HG03045 (cell line): ENCODE measurements around the gene SFRP2.

Experiments used
- ATAC-seq: cut with Tn5 transposase; IDR thresholded peaks from one replicate; pipeline ENCODE4 v1.9.1; 2021; ENCODE audit warnings: mild to moderate bottlenecking, moderate library complexity; ENCODE audit not compliant: unreplicated experiment

The SFRP2 gene

GRCh38 chr4:153798901-153799693, 10.2 kb upstream of the SFRP2 start:
- no peak for ATAC-seq

DNA sequence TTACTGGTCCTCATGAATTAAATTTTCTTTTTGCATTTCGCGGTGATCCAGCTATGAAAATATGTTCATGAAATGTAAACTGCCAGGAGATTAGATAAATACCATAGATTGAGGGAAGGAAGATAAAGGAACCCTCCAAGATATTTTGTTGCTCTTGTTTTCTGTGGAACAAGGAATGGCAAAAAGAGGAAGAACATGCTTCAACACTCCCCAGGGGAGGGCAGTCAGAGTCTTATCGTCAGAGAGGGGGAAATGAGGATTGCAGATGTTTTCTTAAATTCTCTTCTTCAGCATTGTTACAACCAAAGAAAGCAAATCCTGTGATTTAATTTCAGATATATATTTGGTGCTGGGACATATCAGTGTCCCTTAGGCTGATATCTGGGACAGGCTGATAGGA, 9.5 kb upstream of the SFRP2 start:
- ATAC-seq = no peak

- no peak for ATAC-seq
These were observed 5.1 kb upstream of the SFRP2 start for GRCh38 chr4:153794006-153794405.

DNA sequence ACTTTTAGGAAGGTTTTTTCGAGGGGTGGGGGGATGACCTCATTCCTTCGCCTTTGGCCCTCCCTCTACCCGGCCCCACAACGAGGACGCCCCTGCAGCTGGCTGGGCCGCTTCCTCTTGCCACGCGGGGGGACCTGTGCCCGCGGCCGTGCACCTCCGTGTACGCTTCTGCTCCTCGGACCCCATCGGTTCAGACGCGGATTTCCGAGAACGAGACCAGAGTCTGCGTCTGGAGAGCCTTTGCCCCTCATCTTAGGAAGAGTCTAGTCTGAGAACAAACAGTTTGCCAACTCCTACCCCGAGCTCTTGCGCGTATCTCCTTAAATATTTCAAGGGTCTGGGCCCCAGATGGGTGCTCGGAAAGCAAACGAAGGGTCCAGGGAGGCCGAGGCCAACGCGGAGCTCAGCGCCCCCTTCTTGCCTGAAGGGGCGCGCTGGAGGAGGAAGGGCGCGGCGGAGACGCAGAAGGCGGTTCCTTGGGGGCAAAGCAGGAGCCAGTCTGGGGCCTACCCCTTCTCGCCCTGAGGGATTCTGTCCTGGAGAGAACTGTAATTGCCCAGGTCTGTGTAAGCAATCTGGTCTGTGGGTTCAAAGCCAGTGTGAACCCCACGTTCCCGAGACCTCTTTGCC, 3.9 kb upstream of the SFRP2 start:
- no peak for ATAC-seq

GRCh38 chr4:153791746-153792617, 3.1 kb upstream of the SFRP2 start:
- ATAC-seq = no peak

GRCh38 chr4:153790962-153791551, 2.2 kb upstream of the SFRP2 start:
- no peak for ATAC-seq

GRCh38 chr4:153790500-153790865, 1.6 kb upstream of the SFRP2 start:
- ATAC-seq = no peak

- no peak for ATAC-seq
These were observed 1.0 kb upstream of the SFRP2 start for GRCh38 chr4:153789741-153790499.

DNA sequence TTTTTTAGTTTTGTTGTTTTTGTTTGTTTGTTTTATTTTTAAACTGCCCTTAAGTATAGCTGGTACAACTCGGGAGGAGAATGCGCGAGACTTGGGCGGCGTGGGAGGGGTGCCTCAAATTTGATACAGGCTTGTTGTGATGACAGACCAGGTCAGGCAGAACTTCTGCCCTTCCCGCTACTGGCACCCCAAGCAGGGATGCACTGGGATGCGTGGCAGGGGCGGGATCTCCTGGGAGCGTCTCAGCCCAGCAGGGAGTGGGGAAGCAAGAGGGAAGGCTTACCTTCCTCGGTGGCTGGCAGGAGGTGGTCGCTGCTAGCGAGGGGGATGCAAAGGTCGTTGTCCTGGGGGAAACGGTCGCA, 851 bp downstream of the SFRP2 start:
- ATAC-seq = no peak

GRCh38 chr4:153787575-153787974, 1.3 kb downstream of the SFRP2 start:
- ATAC-seq = no peak

DNA sequence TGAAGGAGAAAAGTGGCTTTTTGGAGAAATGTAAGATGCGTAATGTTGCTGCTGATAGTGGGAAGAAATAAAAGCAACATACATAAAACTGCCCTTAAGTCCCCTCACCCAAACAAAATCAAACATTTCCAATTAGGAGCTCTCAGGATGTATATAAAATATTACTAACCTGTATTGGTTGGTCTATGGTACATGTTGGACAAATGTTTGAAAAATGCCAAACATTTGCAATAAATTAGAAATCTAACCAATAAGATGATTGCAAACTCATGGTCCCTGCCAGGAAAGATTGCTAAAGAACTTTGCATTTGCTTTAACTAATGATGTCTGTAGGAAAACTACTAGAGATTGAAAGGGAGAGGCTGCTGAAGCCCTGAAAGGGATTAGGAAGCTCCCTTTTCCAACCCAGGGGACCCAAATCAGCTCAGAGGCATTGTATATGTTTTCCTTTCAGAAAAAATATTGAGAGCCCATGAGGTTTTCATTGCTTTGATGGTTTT, 1.8 kb downstream of the SFRP2 start:
- ATAC-seq = no peak

DNA sequence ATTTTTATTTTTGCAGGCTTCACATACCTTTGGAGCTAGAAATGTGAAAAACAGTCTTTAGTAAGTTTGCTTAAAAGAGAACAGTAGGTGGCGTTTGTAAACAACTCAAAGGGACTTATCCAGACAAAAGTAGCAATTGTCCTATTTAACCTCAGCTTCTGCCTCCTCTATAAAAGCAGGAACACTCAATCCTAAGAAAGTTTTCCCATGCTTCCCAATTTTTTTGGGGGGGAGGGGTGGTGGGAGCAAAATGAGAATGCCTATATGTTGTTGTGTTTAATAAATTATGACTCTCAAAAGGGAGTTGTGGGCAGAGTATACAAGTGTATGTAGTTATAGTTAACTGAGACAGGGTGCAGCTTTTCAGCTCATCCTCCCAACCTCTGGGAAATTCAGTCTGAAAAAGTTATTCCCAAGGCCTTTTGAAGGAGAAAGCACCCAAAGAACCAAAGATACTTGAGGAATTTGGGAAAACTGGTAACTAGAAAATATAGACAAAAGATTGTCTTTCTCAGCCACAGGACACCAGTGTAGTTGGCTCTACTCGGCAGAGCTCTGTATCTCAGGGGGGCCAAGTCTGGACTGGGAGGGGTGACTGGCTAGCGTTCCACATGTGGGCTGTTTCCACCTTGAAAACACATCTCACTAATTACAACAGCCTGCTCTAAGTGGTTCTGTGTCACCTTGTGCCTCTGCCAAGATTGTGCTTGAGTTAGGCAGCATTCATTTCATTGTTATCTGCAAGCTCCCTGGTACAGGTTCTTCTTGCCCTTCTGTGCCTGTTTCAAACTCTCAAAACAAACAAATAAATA, 2.8 kb downstream of the SFRP2 start:
- no peak for ATAC-seq

DNA sequence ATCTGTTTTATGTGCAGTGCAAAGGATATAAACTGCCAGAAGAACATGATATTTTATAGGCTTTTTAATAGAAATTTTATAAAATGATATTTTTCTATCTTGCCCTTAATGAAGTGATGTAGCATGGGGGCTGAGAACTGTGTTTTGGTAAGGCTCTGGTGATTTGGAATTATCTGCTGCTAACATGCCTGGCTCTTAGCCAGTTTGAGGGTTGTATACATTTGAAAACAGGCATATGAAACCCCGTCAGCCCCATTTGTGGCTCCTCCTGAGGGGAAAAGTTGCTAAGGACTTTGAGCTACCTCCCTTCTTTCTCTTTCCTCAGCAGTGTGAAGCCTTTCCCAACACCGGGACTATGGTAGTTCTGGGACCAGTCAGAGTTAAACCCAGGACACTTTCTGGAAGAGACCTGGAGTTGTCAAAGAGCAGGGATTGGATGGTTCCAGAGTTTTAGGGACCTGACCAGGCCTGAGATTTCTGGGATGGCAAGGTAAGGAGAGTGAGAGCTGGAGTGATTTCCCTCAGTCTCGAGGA, 4.7 kb downstream of the SFRP2 start:
- ATAC-seq = no peak

DNA sequence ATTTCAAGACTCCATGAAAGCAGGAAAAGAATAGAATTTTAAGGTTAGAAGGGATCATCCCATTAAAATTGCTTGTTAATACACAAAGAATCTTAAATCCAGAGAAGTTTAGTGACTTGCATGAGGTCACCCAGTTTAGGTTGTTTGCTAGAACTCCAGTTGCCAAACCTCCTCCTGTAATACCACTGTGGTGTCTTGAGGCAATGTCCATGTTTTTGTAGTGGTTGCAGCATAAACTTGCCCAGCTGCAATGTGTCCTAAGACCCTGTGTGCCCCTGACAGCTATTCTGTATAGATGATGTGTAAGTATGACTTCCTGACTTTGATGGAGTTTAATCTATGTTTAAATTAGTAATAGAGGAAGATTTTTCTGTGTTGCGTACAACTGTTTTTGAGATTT, 6.3 kb downstream of the SFRP2 start:
- ATAC-seq = no peak

GRCh38 chr4:153781717-153782416, 7.0 kb downstream of the SFRP2 start:
- ATAC-seq = no peak

- ATAC-seq = no peak
These were observed 7.6 kb downstream of the SFRP2 start for GRCh38 chr4:153781280-153781679.

GRCh38 chr4:153780876-153781275, 8.0 kb downstream of the SFRP2 start:
- peak; percentile 76 for ATAC-seq

DNA sequence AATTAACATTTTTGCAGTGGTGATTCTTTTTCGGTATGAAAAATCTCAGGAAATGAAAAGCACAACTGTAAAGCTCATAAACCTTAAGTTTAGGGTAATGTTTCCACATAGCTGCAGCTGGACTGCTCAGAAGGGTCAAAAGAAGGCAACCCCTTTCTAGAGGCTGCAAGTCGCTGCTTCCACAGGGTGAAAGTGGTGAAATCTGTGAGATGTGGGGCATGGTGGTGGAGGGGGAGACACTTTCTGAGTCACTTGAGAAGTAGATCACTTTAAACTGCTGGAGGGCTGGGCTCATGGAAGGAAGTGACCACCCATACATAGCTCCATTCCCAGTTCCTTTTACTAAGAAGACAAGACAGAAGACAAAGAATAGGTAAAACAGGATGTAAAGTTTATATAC, 8.7 kb downstream of the SFRP2 start:
- ATAC-seq = no peak

- ATAC-seq = no peak
These were observed 10.5 kb downstream of the SFRP2 start for GRCh38 chr4:153778383-153778782.
